Measurements from ENCODE around the gene DOCK2. TPM values are rescaled to one million over a fixed set of nuclear protein-coding genes. Genes with fewer than 3 reads are reported as not detected.

DOCK2 gene
- total and polyA plus RNA-seq, 2 donors (not counting 3 experiments of a cell fraction or from before 2014, with no cell fraction given), result 0.62 to 4.8 TPM

- no peaks in the 10 kb centered on the region for H4K20me1 ChIP-seq (replicated peaks; ENCODE audit: control insufficient read depth, extremely low read depth, insufficient read depth, low read length)
- no peak overlapping the region for H3K9ac ChIP-seq (replicated peaks; ENCODE audit: extremely low read depth, insufficient read depth, low read length)
- peaks cover 2% of the 10 kb centered on the region for H3K4me1 ChIP-seq (ENCODE audit: control insufficient read depth, extremely low read depth, insufficient read depth, low read length)
- H3K27ac ChIP-seq (ENCODE audit: insufficient read depth, low read depth, low read length), result no peak overlapping the region
- no peaks in the 10 kb centered on the region for H3K9me3 ChIP-seq (replicated peaks; ENCODE audit: control insufficient read depth, insufficient read depth, low read length)
- ChIA-PET POLR2A (no interaction called here), CTCF (no interaction called here)
- no peak for DNase-seq (ENCODE audit: low read depth, low spot score)
- intact Hi-C loops (cut with micrococcal nuclease) (no loop called here), dilution Hi-C loops (cut with MboI; ENCODE audit: extremely low pct_ligation_motif_present, low sequenced_read_pairs) (no loop called here)
- FAIRE-seq, result no peak
- no peaks in the 10 kb centered on the region for H3K9me1 ChIP-seq (replicated peaks; ENCODE audit: control insufficient read depth, extremely low read depth, insufficient read depth, low read length)
- no TSS peak for BruUV-seq (replicated peaks)
- H3K27me3 ChIP-seq (ENCODE audit: control insufficient read depth in 2 of 2, insufficient read depth in 2 of 2, low read length in 2 of 2), result no peaks in the 10 kb centered on the region
- TF ChIP-seq POLR2AphosphoS5 (IDR thresholded peaks at IDR 0.05; ENCODE audit: insufficient read depth, low read depth, low read length) (no peak), JUN (IDR thresholded peaks at IDR 0.05; ENCODE audit: borderline replicate concordance, insufficient read depth, insufficient read length, low read depth) (no peak), EZH2 (IDR thresholded peaks at IDR 0.05; ENCODE audit: borderline replicate concordance, low read depth, low read length, severe bottlenecking) (no peak), MYC (IDR thresholded peaks at IDR 0.05; ENCODE audit: low read depth, low read length) (no peak), MAX (IDR thresholded peaks at IDR 0.05; ENCODE audit: insufficient read depth, insufficient read length) (no peak), CTCF (IDR thresholded peaks at IDR 0.05; ENCODE audit: extremely low read depth in 1 of 2, insufficient read depth in 1 of 2, low read depth in 1 of 2, low read length in 2 of 2) (no peak), GATA2 (IDR thresholded peaks at IDR 0.05; ENCODE audit: insufficient read depth, insufficient read length, low read depth, low read length) (no peak), FOS (IDR thresholded peaks at IDR 0.05; ENCODE audit: borderline replicate concordance, insufficient read depth, low read length) (no peak), POLR2A (IDR thresholded peaks at IDR 0.05; ENCODE audit: low read depth, low read length) (no peak)
- H3K79me2 ChIP-seq (ENCODE audit: control insufficient read depth, insufficient read depth, low read length), result no peaks in the 10 kb centered on the region
- H2AFZ ChIP-seq (ENCODE audit: low read depth, low read length), result no peak overlapping the region
- no peak overlapping the region for H3K4me2 ChIP-seq (ENCODE audit: insufficient read depth, low read length)
- no peaks in the 10 kb centered on the region for H3K36me3 ChIP-seq (ENCODE audit: control insufficient read depth in 2 of 2, extremely low read depth in 1 of 2, insufficient read depth in 2 of 2, low read length in 2 of 2)
- H3K4me3 ChIP-seq (replicated peaks in 1 of 3; ENCODE audit: insufficient read depth in 1 of 3, low read depth in 1 of 3, low read length in 3 of 3), result no peak overlapping the region
Measured at GRCh38 chr5:169631360-169631759, 5.7 kb upstream of the DOCK2 start.
